ENCODE measurements around the gene SUN3. TPM values are rescaled to one million over a fixed set of nuclear protein-coding genes. Genes with fewer than 3 reads are reported as not detected.

Gene SUN3
- total and polyA plus RNA-seq, 2 of the 8 experiments (the other 6 are each of a cell fraction or from before 2014, with no cell fraction given), result not detected

DNA sequence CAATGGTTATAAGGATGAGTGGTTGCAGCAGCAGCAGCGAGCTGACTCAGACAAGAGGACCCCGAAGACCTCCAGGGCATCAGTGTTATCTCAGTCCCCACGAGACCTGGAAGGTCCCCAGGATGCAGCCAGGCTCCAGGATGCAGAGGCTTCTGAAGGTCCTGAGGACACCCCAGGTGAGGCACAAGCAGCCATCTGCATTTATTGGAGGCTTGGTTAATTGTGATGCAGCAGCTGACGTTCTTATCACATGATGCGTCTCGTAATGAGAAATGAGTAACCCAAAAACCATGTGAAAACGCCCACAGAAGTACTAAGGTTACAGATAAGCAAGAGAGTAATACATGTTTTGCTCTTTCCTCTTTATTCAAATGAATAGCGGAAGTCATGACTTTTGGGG, 23.8 kb upstream of the SUN3 start:
- H3K27me3 ChIP-seq (replicated peaks in 1 of 4; ENCODE audit: control insufficient read depth in 3 of 4, extremely low read depth in 1 of 4, insufficient read depth in 3 of 4, low read length in 3 of 4), result no peaks in the 10 kb centered on the region
- no peak overlapping the region for H3K9ac ChIP-seq (replicated peaks in 1 of 4; ENCODE audit: extremely low read depth in 1 of 4, low read depth in 3 of 4, low read length in 3 of 4)
- H2AFZ ChIP-seq (ENCODE audit: low read length), result no peak overlapping the region
- ChIA-PET POLR2A (ENCODE audit: partially characterized antibody) (no interaction called here), CTCF (ENCODE audit: partially characterized antibody) (no interaction called here)
- H2AK5ac ChIP-seq (ENCODE audit: low read depth, low read length), result no peak overlapping the region
- no peak overlapping the region for H3K56ac ChIP-seq (replicated peaks; ENCODE audit: insufficient read length, low read depth, low read length)
- H3K9me3 ChIP-seq (ENCODE audit: insufficient read depth in 2 of 2, low read depth in 1 of 2, low read length in 1 of 2), result 0 out of 4 replicates have a peak, but pooled peaks cover 0 to 2% of the 10 kb centered on the region in 2 experiments
- H2BK20ac ChIP-seq (ENCODE audit: low read length), result no peak overlapping the region
- 82% methylated on average over 8 of the region's 8 CpGs; no CpG with 5 or more reads in 1 of the 2 experiments for WGBS, 2 experiments (ENCODE audit: extremely low coverage in 1 of 2, insufficient coverage in 1 of 2, insufficient read length in 1 of 2, insufficient replicate concordance in 2 of 2, low coverage in 1 of 2, low lambda C conversion rate in 2 of 2, missing lambda C conversion rate in 1 of 2)
- H3K79me2 ChIP-seq (ENCODE audit: control insufficient read depth in 1 of 2, insufficient read depth in 2 of 2, low read length in 2 of 2), result no peaks in the 10 kb centered on the region
- H3K4ac ChIP-seq (replicated peaks; ENCODE audit: insufficient read length, low read depth, low read length), result no peak overlapping the region
- no peak overlapping the region for H3K4me2 ChIP-seq (ENCODE audit: insufficient read depth in 1 of 2, low read depth in 2 of 2, low read length in 2 of 2)
- H3K79me1 ChIP-seq (ENCODE audit: low read depth, low read length), result no peaks in the 10 kb centered on the region
- H4K91ac ChIP-seq (replicated peaks; ENCODE audit: insufficient read length, low read length), result no peak overlapping the region
- H2BK12ac ChIP-seq (ENCODE audit: low read depth, low read length), result no peak overlapping the region
- TF ChIP-seq KDM5A (IDR thresholded peaks at IDR 0.05; ENCODE audit: low read length) (no peak), MAX (IDR thresholded peaks at IDR 0.05) (no peak), SP4 (IDR thresholded peaks at IDR 0.05; ENCODE audit: low read length) (no peak), FOSL1 (IDR thresholded peaks at IDR 0.05; ENCODE audit: insufficient read depth, low read depth, low read length) (no peak), SIX5 (IDR thresholded peaks at IDR 0.05; ENCODE audit: low read depth, low read length) (no peak), HDAC2 (IDR thresholded peaks at IDR 0.05; ENCODE audit: borderline replicate concordance in 1 of 2, low read depth in 2 of 2, low read length in 2 of 2) (no peak), EP300 (IDR thresholded peaks at IDR 0.05; ENCODE audit: borderline replicate concordance in 1 of 2, low read depth in 2 of 2, low read length in 2 of 2) (no peak)
- TF ChIP-seq, protein P1, sequence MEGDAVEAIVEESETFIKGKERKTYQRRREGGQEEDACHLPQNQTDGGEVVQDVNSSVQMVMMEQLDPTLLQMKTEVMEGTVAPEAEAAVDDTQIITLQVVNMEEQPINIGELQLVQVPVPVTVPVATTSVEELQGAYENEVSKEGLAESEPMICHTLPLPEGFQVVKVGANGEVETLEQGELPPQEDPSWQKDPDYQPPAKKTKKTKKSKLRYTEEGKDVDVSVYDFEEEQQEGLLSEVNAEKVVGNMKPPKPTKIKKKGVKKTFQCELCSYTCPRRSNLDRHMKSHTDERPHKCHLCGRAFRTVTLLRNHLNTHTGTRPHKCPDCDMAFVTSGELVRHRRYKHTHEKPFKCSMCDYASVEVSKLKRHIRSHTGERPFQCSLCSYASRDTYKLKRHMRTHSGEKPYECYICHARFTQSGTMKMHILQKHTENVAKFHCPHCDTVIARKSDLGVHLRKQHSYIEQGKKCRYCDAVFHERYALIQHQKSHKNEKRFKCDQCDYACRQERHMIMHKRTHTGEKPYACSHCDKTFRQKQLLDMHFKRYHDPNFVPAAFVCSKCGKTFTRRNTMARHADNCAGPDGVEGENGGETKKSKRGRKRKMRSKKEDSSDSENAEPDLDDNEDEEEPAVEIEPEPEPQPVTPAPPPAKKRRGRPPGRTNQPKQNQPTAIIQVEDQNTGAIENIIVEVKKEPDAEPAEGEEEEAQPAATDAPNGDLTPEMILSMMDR (IDR thresholded peaks at IDR 0.05; ENCODE audit: control extremely low read depth in 1 of 3, insufficient read depth in 1 of 3, low read depth in 1 of 3, low read length in 3 of 3), result no peak
- H4K5ac ChIP-seq (ENCODE audit: insufficient read length, low read depth, low read length), result no peak overlapping the region
- H3K23me2 ChIP-seq (ENCODE audit: low read depth, low read length), result no peaks in the 10 kb centered on the region
- no peak overlapping the region for H3K14ac ChIP-seq (ENCODE audit: insufficient read length)
- DNase-seq (ENCODE audit: low read depth in 1 of 2, low spot score in 2 of 2) (no peak), FAIRE-seq (no peak)
- H4K20me1 ChIP-seq (replicated peaks in 1 of 2; ENCODE audit: control insufficient read depth in 1 of 2, insufficient read depth in 2 of 2, low read length in 2 of 2), result no peaks in the 10 kb centered on the region
- no peak overlapping the region for H3K27ac ChIP-seq (ENCODE audit: low read depth, low read length)
- H3K18ac ChIP-seq (ENCODE audit: extremely low read depth, low read length), result no peak overlapping the region
- H2BK15ac ChIP-seq (ENCODE audit: low read length), result no peak overlapping the region
- no peak overlapping the region for H3K23ac ChIP-seq (ENCODE audit: insufficient read length)
- no peak overlapping the region for H2BK5ac ChIP-seq (ENCODE audit: low read depth, low read length)
- no peak overlapping the region for H4K8ac ChIP-seq (ENCODE audit: extremely low read depth, insufficient read depth, low read length)
- H3K4me3 ChIP-seq (ENCODE audit: extremely low read depth in 1 of 4, insufficient read depth in 2 of 4, low read depth in 3 of 4, low read length in 4 of 4), result no peak overlapping the region
- H3K4me1 ChIP-seq (replicated peaks in 1 of 4; ENCODE audit: control insufficient read depth in 3 of 4, insufficient read depth in 4 of 4, low read length in 3 of 4), result no peaks in the 10 kb centered on the region
- H2BK120ac ChIP-seq (replicated peaks; ENCODE audit: low read depth, low read length), result no peak overlapping the region
- no peaks in the 10 kb centered on the region for H3K36me3 ChIP-seq (ENCODE audit: control insufficient read depth in 2 of 4, insufficient read depth in 4 of 4, low read length in 3 of 4)

Data from H1 (cell line).